ENCODE results near the gene TRPC4AP.

- TF ChIP-seq, protein P1, sequence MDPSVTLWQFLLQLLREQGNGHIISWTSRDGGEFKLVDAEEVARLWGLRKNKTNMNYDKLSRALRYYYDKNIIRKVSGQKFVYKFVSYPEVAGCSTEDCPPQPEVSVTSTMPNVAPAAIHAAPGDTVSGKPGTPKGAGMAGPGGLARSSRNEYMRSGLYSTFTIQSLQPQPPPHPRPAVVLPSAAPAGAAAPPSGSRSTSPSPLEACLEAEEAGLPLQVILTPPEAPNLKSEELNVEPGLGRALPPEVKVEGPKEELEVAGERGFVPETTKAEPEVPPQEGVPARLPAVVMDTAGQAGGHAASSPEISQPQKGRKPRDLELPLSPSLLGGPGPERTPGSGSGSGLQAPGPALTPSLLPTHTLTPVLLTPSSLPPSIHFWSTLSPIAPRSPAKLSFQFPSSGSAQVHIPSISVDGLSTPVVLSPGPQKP (IDR thresholded peaks at IDR 0.05; ENCODE audit: low read depth, low read length): no peak
- TF ChIP-seq, protein P2, sequence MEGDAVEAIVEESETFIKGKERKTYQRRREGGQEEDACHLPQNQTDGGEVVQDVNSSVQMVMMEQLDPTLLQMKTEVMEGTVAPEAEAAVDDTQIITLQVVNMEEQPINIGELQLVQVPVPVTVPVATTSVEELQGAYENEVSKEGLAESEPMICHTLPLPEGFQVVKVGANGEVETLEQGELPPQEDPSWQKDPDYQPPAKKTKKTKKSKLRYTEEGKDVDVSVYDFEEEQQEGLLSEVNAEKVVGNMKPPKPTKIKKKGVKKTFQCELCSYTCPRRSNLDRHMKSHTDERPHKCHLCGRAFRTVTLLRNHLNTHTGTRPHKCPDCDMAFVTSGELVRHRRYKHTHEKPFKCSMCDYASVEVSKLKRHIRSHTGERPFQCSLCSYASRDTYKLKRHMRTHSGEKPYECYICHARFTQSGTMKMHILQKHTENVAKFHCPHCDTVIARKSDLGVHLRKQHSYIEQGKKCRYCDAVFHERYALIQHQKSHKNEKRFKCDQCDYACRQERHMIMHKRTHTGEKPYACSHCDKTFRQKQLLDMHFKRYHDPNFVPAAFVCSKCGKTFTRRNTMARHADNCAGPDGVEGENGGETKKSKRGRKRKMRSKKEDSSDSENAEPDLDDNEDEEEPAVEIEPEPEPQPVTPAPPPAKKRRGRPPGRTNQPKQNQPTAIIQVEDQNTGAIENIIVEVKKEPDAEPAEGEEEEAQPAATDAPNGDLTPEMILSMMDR (IDR thresholded peaks at IDR 0.05): no peak
- no peak for TF ChIP-seq SMC3 (IDR thresholded peaks at IDR 0.05)
These were observed 9.0 kb upstream of the TRPC4AP start for GRCh38 chr20:35101620-35102019.
